ENCODE results near the gene CSF1R. TPM values are rescaled to one million over a fixed set of nuclear protein-coding genes. Genes with fewer than 3 reads are reported as not detected.

The CSF1R gene
- total and polyA plus RNA-seq, 2 donors (not counting 3 experiments of a cell fraction or from before 2014, with no cell fraction given) = not detected

GRCh38 chr5:150077060-150077459 is 9.3 kb downstream of the CSF1R start:
- H3K9ac ChIP-seq (replicated peaks; ENCODE audit: extremely low read depth, insufficient read depth, low read length) = no peak overlapping the region
- dilution Hi-C loops (cut with MboI; ENCODE audit: extremely low pct_ligation_motif_present, low sequenced_read_pairs) = no loop called here

More at GRCh38 chr5:150077060-150077459, 9.3 kb downstream of the CSF1R start:
- intact Hi-C loops (cut with micrococcal nuclease) = no loop called here
- Histone ChIP-seq H3K4me3 (replicated peaks in 1 of 3; ENCODE audit: insufficient read depth in 1 of 3, low read depth in 1 of 3, low read length in 3 of 3) (no peak overlapping the region), H2AFZ (ENCODE audit: low read depth, low read length) (no peak overlapping the region), H4K20me1 (replicated peaks; ENCODE audit: control insufficient read depth, extremely low read depth, insufficient read depth, low read length) (no peaks in the 10 kb centered on the region), H3K79me2 (ENCODE audit: control insufficient read depth, insufficient read depth, low read length) (no peaks in the 10 kb centered on the region), H3K4me1 (ENCODE audit: control insufficient read depth, extremely low read depth, insufficient read depth, low read length) (peaks cover 6% of the 10 kb centered on the region), H3K27me3 (ENCODE audit: control insufficient read depth in 2 of 2, insufficient read depth in 2 of 2, low read length in 2 of 2) (peaks cover 4 to 14% of the 10 kb centered on the region in 2 experiments), H3K9me3 (replicated peaks; ENCODE audit: control insufficient read depth, insufficient read depth, low read length) (no peaks in the 10 kb centered on the region), H3K9me1 (replicated peaks; ENCODE audit: control insufficient read depth, extremely low read depth, insufficient read depth, low read length) (no peaks in the 10 kb centered on the region), H3K4me2 (ENCODE audit: insufficient read depth, low read length) (no peak overlapping the region), H3K27ac (ENCODE audit: insufficient read depth, low read depth, low read length) (no peak overlapping the region), H3K36me3 (ENCODE audit: control insufficient read depth in 2 of 2, extremely low read depth in 1 of 2, insufficient read depth in 2 of 2, low read length in 2 of 2) (no peaks in the 10 kb centered on the region)
- FAIRE-seq = no peak
- TF ChIP-seq GATA2 (IDR thresholded peaks at IDR 0.05; ENCODE audit: insufficient read depth, insufficient read length, low read depth, low read length) = no peak
- TF ChIP-seq POLR2AphosphoS5 (IDR thresholded peaks at IDR 0.05; ENCODE audit: insufficient read depth, low read depth, low read length) = no peak
- no peak for TF ChIP-seq POLR2A (IDR thresholded peaks at IDR 0.05; ENCODE audit: low read depth, low read length)
- no peak for TF ChIP-seq EZH2 (IDR thresholded peaks at IDR 0.05; ENCODE audit: borderline replicate concordance, low read depth, low read length, severe bottlenecking)
- TF ChIP-seq, protein P1, sequence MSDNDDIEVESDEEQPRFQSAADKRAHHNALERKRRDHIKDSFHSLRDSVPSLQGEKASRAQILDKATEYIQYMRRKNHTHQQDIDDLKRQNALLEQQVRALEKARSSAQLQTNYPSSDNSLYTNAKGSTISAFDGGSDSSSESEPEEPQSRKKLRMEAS (IDR thresholded peaks at IDR 0.05; ENCODE audit: insufficient read depth, insufficient read length) = no peak
- TF ChIP-seq MYC (IDR thresholded peaks at IDR 0.05; ENCODE audit: low read depth, low read length) = no peak
- TF ChIP-seq, protein P2, sequence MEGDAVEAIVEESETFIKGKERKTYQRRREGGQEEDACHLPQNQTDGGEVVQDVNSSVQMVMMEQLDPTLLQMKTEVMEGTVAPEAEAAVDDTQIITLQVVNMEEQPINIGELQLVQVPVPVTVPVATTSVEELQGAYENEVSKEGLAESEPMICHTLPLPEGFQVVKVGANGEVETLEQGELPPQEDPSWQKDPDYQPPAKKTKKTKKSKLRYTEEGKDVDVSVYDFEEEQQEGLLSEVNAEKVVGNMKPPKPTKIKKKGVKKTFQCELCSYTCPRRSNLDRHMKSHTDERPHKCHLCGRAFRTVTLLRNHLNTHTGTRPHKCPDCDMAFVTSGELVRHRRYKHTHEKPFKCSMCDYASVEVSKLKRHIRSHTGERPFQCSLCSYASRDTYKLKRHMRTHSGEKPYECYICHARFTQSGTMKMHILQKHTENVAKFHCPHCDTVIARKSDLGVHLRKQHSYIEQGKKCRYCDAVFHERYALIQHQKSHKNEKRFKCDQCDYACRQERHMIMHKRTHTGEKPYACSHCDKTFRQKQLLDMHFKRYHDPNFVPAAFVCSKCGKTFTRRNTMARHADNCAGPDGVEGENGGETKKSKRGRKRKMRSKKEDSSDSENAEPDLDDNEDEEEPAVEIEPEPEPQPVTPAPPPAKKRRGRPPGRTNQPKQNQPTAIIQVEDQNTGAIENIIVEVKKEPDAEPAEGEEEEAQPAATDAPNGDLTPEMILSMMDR (IDR thresholded peaks at IDR 0.05; ENCODE audit: extremely low read depth in 1 of 2, insufficient read depth in 1 of 2, low read depth in 1 of 2, low read length in 2 of 2) = no peak
- no peak for TF ChIP-seq FOS (IDR thresholded peaks at IDR 0.05; ENCODE audit: borderline replicate concordance, insufficient read depth, low read length)
- TF ChIP-seq JUN (IDR thresholded peaks at IDR 0.05; ENCODE audit: borderline replicate concordance, insufficient read depth, insufficient read length, low read depth) = no peak
- POLR2A ChIA-PET = no interaction called here
- no peak for DNase-seq (ENCODE audit: low read depth, low spot score)
- no TSS peak for BruUV-seq (replicated peaks)
- CTCF ChIA-PET = interaction anchor here (0.9 to 1.3 kb wide), 2 partner anchors 8 to 27 kb away, joined by 3 read pairs; no protein-coding TSS in a partner anchor
